ENCODE measurements around the gene OR2H1.

Gene OR2H1

GRCh38 chr6:29487131-29487530, 30.2 kb downstream of the OR2H1 start:
- H3K27me3 Mint-ChIP-seq (ENCODE audit: low read depth), result no peaks in the 10 kb centered on the region
- no peaks in the 10 kb centered on the region for H3K36me3 Mint-ChIP-seq (ENCODE audit: low read depth)
- TF ChIP-seq, protein P1, sequence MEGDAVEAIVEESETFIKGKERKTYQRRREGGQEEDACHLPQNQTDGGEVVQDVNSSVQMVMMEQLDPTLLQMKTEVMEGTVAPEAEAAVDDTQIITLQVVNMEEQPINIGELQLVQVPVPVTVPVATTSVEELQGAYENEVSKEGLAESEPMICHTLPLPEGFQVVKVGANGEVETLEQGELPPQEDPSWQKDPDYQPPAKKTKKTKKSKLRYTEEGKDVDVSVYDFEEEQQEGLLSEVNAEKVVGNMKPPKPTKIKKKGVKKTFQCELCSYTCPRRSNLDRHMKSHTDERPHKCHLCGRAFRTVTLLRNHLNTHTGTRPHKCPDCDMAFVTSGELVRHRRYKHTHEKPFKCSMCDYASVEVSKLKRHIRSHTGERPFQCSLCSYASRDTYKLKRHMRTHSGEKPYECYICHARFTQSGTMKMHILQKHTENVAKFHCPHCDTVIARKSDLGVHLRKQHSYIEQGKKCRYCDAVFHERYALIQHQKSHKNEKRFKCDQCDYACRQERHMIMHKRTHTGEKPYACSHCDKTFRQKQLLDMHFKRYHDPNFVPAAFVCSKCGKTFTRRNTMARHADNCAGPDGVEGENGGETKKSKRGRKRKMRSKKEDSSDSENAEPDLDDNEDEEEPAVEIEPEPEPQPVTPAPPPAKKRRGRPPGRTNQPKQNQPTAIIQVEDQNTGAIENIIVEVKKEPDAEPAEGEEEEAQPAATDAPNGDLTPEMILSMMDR (IDR thresholded peaks at IDR 0.05; ENCODE audit: unreplicated experiment in 3 of 3), result no peak
- no peaks in the 10 kb centered on the region for H3K4me1 Mint-ChIP-seq
- peaks cover 6% of the 10 kb centered on the region for H3K9me3 Mint-ChIP-seq
- no peak overlapping the region for H3K4me3 Mint-ChIP-seq
- no peak overlapping the region for H3K27ac Mint-ChIP-seq

- H3K27ac Mint-ChIP-seq, result no peak within 1 kb of the TSS
- no peaks in the 10 kb centered on the region for H3K4me1 Mint-ChIP-seq
- H3K27me3 Mint-ChIP-seq (ENCODE audit: low read depth), result no peaks in the 10 kb centered on the region
- TF ChIP-seq, protein P1 (IDR thresholded peaks at IDR 0.05; ENCODE audit: unreplicated experiment in 3 of 3), result no peak
- no peak within 1 kb of the TSS for H3K4me3 Mint-ChIP-seq
- H3K36me3 Mint-ChIP-seq (ENCODE audit: low read depth), result no peaks in the 10 kb centered on the region
- H3K9me3 Mint-ChIP-seq, result peaks cover under 1% of the 10 kb centered on the region
These were observed 30.7 kb downstream of the OR2H1 start, which contains the start of gene MAS1L for GRCh38 chr6:29487660-29488059. Gene MAS1L, minus strand, starts transcription at chr6:29487956. Its CDS starts 54 bp downstream, at chr6:29487902.

DNA sequence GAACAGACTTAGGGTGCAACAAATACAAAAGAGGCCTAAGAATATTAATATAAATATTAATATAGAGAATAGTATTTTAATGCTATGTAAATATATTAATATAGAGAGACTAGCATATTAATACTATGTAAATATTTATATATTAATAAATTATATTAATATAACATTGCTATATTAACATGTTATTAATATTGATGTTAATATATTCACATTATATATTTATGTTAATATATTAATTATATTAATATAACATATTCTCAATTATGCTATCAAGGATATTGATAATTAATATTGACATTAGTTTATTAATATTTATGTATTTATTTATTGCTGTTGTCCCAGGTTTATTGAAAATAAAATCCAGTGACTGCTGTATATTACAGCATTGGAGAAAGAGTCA, 31.9 kb downstream of the OR2H1 start:
- Mint-ChIP-seq H3K4me1 (no peaks in the 10 kb centered on the region), H3K36me3 (ENCODE audit: low read depth) (no peaks in the 10 kb centered on the region), H3K4me3 (no peak overlapping the region), H3K9me3 (no peaks in the 10 kb centered on the region), H3K27ac (no peak overlapping the region), H3K27me3 (ENCODE audit: low read depth) (no peaks in the 10 kb centered on the region)
- TF ChIP-seq, protein P1 (IDR thresholded peaks at IDR 0.05; ENCODE audit: unreplicated experiment in 3 of 3), result no peak

GRCh38 chr6:29489286-29489685, 32.3 kb downstream of the OR2H1 start:
- no peaks in the 10 kb centered on the region for H3K4me1 Mint-ChIP-seq
- no peak overlapping the region for H3K27ac Mint-ChIP-seq

DNA sequence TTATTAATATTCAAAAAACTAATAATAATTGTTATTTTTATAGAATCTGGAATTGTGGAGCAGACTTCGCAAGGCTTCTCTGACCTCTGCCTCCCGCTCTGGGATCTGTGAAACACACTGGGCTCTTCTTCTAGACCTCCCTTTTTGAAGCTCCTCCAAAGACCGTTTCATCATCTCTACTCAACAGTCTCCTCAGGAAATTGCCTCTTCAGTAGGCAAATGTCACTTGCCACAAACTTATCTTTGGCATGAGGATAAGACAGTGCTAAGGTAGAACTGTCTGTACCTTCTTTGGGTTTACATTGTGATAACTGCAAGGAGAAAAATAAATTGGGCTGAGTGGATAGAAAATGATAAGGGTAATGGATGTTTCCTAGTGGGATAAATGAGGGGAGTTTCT, 33.1 kb downstream of the OR2H1 start:
- TF ChIP-seq, protein P1 (IDR thresholded peaks at IDR 0.05; ENCODE audit: unreplicated experiment in 3 of 3), result no peak
- H3K4me3 Mint-ChIP-seq, result no peak overlapping the region
- H3K9me3 Mint-ChIP-seq, result no peaks in the 10 kb centered on the region
- H3K27ac Mint-ChIP-seq, result no peak overlapping the region
- no peaks in the 10 kb centered on the region for H3K4me1 Mint-ChIP-seq
- no peaks in the 10 kb centered on the region for H3K36me3 Mint-ChIP-seq (ENCODE audit: low read depth)
- H3K27me3 Mint-ChIP-seq (ENCODE audit: low read depth), result no peaks in the 10 kb centered on the region

More at GRCh38 chr6:29489286-29489685, 32.3 kb downstream of the OR2H1 start:
- Mint-ChIP-seq H3K4me3 (no peak overlapping the region), H3K9me3 (no peaks in the 10 kb centered on the region), H3K36me3 (ENCODE audit: low read depth) (no peaks in the 10 kb centered on the region), H3K27me3 (ENCODE audit: low read depth) (no peaks in the 10 kb centered on the region)
- TF ChIP-seq, protein P1 (IDR thresholded peaks at IDR 0.05; ENCODE audit: unreplicated experiment in 3 of 3), result no peak

DNA sequence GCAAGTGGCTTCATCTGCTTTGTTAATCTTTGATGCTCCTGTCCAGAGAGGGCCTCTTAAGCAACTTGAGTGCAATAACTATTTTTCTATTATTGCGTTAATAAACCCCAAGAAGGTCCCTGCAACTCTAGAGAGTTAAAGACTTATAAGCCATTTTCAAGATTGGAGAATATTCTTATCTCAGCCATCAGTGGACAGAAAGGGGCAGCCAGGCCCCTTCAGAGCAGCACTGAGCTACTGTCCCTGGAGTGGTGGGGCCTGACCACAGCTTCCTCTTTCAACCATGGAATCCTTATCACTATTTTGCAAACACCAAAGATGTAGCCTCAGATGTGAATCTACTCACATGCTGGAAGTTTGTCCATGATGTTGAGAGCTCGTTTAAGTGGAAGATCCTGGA, 33.6 kb downstream of the OR2H1 start:
- no peak overlapping the region for H3K27ac Mint-ChIP-seq
- H3K27me3 Mint-ChIP-seq (ENCODE audit: low read depth), result no peaks in the 10 kb centered on the region
- no peaks in the 10 kb centered on the region for H3K36me3 Mint-ChIP-seq (ENCODE audit: low read depth)
- H3K9me3 Mint-ChIP-seq, result no peaks in the 10 kb centered on the region
- H3K4me1 Mint-ChIP-seq, result no peaks in the 10 kb centered on the region
- TF ChIP-seq, protein P1 (IDR thresholded peaks at IDR 0.05; ENCODE audit: unreplicated experiment in 3 of 3), result no peak
- no peak overlapping the region for H3K4me3 Mint-ChIP-seq

Measured in nephron (organoid).